HG03342 (cell line): Measurements from ENCODE around the gene SMYD5.

Experiments
- ATAC-seq: cut with Tn5 transposase; IDR thresholded peaks from one replicate; pipeline ENCODE4 v1.9.1; 2021; ENCODE audit warnings: mild to moderate bottlenecking, moderate library complexity; ENCODE audit not compliant: unreplicated experiment

SMYD5 gene

DNA sequence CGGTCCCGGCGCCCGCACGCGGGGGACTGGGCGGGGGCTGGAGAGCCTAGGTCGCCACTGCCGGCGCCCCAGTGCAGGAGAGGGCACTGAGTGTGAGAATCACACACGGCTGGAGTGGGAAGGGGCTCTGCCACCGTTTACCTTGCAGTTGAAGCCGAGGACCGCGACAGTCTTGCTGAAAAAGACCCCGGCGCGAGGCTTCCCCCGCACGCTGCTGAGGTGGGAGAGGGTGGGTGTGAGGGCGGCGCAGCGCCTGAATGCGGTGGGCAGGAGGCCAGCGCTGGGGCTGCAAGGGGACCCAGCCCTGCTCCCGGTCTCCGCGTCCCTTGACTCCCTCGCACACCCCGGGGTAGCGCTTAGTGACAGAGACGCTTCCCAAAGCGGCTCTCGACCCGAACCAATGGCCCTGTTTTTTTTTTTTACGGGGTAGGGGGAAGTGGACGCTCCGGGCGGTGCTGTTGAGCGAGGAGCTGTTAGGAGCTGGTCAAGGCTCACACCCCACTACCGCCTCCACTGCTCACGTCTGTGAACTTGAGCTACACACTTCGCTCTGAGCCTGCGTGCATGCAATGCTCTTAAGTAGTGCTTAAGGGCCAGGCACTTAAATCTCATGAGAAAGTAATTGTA lies 10.9 kb upstream of the SMYD5 start:
- no peak for ATAC-seq

DNA sequence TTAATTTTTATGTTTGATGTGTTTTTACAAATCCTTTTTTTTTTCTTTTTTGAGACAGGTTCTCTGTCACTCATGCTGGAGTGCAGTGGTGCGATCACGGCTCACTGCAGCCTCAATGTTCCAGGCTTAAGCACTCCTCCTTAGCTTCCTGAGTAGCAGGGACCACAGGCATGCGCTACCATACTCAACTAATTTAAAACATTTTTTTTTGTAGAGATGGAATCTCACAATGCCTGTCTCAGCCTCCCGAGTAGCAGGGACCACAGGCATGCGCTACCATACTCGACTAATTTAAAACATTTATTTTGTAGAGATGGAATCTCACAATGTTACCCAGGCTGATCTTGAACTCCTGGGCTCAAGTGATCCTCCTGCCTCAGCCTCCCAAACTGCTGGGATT lies 8.4 kb upstream of the SMYD5 start:
- no peak for ATAC-seq

DNA sequence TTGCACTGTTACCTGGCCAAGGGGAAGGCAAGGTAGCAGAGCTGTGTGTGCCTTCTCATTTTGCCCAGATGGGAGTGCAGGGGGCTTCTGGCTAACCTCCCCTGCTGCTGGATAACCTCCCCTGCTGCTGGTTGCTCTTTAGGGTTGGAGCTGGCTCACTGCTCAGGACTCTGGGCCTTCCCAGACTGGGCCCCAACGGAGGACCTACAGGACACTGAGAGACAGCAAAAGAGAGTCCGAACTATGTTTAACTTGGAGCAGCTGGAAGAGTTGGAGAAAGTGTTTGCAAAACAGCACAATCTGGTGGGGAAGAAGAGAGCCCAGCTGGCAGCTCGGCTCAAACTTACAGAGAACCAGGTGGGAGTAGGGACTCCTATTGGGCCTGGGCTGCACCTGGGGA lies 5.8 kb upstream of the SMYD5 start:
- ATAC-seq = no peak

DNA sequence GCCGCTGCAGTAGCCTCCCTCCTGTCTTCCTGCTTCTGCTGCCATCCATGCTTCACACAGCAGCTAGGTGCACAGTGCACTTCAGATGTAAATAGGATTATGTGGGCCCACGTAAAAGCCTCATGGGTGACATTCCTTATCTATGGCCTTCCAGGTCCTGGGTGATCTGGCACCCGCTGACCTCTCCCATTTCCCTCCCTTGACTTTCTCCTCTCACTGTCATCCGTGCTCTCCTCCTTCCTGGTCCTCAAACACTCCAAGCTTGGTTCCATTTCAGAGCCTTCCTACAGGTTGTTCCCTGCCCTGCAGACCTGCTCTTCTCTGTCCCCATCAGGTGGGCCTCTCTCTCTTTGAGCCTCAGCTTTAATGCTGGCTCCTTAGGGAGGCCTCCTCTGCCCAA lies 4.0 kb upstream of the SMYD5 start:
- ATAC-seq = no peak

DNA sequence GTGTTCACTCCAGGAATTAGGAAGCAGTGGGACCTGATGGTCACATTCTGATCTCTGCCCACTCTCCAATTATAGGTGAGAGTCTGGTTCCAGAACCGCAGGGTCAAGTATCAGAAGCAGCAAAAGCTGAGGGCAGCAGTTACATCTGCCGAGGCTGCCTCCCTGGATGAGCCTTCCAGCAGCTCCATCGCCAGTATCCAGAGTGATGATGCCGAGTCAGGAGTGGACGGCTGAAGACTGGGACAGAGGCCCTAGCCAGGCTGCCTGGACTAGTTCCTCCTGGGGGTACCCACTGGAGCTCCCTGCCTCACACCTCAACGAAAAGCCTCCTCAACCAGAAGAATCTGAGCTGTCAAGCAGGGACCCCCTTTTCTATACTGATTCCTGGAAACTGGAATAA lies 3.3 kb upstream of the SMYD5 start:
- no peak for ATAC-seq

DNA sequence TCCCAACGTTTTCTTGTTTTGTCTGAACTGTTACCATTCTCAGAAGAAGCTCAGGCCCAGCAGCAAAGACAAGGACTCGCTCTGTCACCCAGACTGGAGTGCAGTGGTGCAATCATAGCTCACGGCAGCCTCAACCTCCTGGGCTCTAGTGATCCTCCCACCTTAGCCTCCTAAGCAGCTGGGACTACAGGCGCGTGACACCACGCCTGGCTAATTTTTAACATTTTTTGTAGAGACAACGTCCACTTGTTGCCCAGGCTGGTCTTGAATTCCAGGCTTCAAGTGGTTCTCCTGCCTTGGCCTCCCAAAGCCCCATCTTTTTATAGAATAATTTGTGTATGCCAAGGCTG lies 2.0 kb upstream of the SMYD5 start:
- ATAC-seq = no peak

DNA sequence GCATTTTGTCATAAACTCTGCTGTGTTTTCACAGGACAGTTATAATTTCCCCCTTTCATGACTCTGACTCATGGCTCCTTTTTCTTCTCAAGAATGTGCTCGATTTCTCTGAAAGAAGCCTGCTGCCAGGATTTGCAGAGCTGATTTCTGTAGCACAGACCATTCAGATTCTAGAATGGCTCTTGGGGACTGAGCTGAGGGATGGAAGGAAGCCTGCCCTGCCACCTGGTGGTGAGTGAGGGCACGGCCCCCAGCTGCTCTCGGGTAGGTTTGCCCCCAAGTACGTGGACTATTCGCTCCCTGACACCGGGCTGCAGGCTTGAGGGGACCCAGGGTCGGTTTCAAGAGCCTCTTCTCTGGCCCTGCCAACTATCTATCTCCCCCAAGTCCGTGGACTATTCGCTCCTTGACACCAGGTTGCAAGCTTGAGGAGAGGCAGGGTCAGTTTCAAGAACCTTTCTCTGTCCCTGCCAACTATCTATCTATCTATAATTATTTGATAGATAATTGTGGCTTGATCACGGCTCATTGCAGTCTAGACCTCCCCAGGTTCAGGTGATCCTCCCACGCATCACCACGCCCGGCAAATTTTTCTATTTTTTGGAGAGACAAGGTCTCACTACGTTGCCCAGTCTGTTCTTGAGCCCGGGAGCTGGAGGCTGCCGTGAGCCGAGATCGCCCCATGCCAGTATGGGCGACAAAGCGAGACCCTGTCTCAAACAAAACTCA lies 1.4 kb upstream of the SMYD5 start:
- peak; percentile 77 for ATAC-seq

DNA sequence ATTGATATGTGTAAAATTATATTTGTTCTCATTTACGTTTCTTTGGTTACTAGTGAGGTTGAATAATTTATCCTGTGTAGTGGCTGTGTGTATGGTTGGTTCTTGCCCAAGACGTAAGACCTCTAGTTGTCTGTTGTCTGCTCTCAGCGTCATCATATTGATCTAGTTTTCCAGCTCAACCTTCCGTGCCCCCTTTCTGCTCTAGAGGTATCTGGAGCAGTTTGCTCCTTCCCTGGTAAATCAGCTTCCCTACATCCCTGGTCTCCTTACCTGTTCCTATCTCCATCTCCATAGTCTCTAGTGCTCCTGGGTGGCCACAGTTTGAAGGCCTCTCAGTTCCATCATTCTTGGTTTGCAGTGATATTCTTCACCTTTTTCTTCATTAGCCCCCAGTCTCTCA lies 1.2 kb downstream of the SMYD5 start:
- no peak for ATAC-seq

DNA sequence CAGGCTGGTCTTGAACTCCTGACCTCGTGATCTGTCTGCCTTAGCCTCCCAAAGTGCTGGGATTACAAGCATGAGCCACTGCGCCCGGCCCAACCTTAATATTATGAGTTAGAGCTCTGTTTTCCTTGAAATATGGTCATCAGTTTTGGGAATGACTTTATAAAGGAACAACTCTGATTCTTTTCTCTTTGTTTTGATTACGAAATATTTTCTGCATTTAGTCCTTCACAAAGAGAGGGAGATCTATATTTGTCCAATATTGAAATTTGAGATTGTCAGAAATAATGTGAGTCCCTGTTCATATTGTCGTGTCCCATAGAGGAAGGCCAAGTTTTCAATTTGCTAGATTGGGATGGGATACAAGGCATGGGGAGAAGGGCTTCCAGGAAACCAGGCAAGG lies 3.1 kb downstream of the SMYD5 start:
- no peak for ATAC-seq

DNA sequence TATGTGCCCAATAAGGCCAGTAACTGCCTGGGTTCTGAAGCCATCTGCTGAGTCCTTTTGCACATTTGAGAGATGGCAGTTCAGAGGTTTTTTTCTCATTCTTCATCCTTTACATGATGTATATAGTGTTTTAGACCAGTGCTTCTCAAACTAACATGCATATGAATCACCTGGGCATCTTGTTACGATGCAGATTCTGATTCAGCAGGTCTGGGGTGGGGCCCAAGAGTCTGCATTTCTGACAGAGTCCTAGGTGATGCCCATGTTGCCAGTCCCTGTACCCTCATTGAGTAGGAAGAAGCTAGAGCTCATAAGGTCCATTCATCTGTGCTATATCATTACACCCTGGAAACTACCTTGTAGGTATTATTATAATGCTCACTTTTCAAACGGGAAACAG lies 3.8 kb downstream of the SMYD5 start:
- no peak for ATAC-seq

DNA sequence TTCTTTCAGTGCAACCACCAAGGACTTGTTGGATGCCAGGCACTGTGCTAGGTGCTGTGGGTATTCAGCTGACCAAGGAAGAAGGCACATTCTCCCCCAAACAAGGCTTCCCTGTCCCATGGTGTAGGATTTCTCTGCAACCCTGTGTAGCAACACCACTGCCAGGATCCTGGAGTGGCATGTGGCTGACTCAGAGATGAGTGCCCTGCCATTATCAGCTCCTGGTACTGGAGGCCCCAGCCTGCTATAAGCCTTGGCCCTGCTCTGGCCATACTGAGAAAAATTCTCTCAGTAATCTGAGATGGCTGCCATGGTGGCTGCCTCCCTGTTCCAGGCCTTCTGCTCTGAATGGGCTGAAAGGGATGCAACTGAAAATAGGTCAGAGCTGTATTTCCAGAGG lies 4.3 kb downstream of the SMYD5 start:
- no peak for ATAC-seq

DNA sequence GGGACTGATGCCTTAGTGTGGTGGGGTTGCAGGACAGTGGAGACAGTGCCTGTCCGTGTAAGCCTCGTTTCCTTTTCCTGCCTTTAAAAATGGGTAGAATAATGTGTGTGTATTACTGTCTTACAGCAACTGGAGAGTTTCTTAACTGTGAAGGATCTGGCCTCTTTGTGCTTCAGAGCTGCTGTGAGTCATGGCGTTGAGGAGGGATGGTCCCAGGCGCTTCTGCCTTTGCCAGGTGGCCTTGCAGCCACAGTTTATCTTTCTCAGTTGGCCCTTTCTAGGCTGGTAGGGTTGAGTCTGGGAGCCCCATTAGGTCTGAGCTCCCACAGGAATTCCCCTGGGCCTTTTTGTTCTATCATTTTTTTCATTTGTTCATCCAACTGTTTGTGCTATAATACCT lies 9.8 kb downstream of the SMYD5 start:
- ATAC-seq = no peak

DNA sequence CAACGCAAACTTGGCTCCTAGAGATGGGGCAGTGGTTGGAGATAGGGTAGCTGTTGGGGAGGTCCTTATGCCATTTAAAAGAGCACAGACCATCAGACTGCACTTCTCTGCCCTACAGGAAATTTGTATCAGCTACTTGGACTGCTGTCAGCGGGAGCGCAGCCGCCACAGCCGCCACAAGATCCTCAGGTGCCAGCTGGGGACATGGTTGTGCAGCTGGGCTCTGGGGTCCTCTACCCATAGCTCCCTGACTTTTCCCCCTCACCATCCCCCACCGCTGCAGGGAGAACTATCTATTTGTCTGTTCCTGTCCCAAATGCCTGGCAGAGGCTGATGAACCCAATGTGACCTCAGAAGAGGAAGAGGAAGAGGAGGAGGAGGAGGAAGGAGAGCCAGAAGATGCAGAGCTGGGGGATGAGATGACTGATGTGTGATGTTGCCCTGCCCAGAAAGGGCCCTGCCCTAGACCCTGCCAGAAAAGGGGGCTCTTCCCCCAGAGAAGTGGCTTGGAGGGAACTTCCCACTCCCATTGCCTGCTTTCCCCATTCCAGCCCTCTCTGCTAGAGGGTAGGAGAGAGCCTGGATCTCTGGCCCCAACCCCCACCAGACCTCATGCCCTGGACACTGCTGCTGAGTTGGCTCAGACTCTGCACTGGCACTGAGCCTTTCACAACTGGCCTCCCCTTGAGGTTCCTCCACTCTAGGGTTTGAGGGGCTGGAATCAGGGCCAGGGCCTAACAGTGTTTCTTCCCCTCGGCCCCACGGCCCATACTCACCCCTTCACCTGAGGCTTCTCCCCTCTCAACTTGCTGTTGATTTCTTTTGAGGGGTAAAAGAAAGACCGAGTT lies 11.7 kb downstream of the SMYD5 start:
- ATAC-seq = no peak

DNA sequence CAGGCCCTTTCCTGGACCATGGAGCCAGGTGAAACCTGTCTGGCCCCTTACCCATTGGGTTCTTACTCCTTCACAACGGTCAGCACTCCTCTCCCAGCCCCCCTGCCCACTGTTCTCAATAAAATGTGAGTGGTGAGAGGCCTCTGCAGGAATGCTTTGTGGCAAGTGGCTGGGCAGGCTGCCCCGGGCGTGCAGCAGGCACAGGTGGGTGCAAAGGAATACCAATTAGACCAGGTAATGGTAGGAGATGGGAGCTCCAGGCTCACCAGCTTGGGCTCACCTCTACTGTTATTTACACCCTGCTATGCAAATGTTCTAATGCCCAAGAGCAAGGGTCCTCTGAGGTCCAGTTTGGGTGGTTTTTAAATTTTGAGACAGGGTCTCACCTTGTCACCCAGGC lies 13.0 kb downstream of the SMYD5 start:
- ATAC-seq = no peak

DNA sequence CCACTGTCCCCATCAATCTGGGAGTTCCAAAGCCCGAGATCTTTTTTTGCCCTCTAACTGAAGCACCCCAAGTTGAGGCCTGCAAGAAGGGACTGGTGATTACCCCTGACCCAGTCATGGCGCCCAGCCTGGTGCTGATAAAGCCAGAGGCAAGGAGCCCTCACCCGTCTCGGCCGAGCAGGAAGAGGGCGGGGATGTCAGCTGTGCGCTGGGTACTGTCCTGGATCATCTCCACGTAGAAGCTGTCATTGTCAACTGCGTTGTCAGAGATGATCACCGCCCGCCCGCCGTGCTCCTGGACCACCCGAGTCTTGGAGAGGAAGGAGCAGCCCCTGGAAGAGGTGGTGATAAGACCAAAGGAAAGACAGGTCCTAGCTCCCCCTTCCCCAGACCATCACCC lies 14.6 kb downstream of the SMYD5 start:
- no peak for ATAC-seq

DNA sequence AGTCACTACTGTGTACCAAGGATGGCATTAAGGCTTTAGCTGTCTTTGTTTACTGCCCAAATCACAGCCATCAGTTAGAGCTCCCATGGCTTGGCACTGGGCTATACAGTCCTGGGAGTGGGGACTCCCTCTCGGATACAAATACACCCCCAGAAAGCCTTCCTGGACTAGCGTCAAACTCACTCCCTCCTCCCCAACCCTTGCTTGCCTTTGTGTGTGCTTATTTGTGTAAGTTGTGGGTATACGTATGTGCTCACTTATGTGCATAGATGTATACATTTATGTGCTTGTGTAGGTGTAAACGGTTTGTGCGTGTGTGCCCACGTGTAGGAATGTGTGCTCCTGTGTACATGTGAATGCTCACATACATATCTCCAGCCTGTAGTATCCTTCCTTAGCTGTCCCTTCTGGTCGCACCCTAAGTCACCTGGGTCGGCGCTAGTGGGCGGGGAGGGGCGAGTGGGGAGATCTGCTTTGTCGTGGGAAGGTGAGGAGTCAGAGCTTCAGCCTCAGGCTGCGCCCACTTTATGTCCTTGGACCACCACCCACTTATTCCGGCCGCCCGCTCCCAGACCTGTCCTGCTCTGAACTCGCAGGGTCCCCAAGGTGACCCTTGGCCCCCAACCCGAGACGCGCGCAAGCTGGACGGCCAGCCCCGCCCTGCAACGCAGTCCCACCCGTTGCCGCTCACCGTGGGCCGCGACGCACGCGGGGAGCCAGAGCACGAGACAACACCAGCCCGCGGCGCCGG lies 18.5 kb downstream of the SMYD5 start:
- ATAC-seq = no peak

DNA sequence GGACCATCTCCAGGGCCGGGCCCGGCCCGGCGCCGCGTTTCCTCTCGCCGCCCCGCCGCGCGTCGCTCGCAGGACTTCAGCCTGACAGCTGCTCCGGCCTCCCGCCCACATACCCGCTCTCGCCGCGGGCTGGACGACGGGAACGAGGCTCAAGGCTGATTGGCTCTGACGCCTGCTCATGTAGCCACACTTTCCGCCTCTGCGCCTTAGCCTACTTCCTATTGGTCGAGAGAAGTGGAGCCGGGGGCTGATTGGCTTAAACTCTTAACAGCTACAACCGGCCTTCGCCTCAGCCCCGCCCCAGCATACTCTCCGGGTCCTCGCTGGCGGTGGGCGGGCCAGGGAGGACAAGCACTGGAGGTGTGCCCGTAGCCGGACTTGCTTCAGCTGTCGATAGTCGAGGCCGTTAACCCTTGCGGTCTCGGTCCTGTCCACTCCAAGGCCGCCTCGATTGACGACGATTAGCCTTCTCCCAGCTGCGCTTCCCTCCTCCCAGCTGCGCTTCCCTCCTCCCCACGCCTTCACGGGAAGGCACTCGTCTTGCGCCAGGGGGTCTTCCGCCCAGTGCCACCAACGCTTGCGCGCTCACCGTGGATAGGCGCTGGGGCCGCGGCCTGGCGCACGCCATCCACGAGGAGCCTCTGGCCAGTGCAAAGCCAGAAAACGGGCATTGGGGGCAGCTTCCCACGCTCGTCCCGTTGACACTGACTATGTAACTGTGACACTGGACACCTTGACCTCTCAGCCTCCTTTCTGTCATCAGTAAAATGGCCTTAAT lies 19.3 kb downstream of the SMYD5 start, which contains the start of gene PRADC1:
TSS of gene PRADC1 (minus strand) at position 86 of the 778 bp plus-strand sequence. CDS start at position 7, 79 bp downstream.
- ATAC-seq = peak; percentile 91

DNA sequence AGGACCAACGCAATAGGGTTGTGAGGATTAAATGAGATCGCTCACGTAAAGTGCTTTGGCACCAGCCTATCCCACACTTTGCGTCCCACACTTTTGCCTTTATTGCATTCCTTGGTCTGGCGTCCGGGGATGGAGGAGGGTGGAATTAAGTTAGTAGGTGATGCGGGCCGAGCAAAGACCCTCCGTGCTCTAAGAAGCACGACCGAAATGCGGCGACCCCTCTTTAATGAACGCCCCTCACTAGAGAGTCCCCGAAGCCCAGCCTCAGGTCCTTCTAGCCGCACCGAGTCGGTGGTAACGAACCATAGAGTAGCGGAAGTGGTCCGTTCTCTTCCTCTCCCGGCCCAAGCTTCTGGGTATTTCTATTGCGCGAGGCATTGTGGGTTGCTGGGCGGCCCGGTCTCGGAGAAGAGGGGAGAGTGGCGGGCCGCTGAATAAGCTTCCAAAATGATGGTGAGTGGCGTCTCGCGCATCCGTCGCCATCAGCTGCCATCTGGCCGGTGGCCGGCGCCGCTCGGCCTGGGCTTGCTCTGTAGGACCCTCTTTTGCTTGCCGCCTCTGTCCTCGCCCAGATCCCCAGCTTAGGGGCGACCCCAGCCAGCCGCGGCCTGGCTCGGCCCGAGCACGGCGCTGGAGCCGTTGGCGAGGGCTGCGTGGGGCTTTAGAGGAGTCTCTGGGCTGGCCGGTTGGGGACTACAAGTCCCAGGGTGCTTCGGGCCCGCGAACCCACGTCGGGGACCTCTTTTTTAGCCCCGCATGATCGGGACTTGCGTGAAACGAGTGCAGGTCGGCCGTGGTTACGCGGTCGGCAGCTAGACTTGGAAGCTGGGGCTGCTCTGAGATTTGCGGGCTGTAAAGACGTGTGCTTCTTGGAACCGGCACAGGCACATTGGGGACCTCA lies 20.1 kb downstream of the SMYD5 start, which contains the start of gene CCT7:
TSS of gene CCT7 (plus strand) at position 377 of the 901 bp plus-strand sequence. CDS start at position 448, 71 bp downstream.
- peak; percentile 56 for ATAC-seq

DNA sequence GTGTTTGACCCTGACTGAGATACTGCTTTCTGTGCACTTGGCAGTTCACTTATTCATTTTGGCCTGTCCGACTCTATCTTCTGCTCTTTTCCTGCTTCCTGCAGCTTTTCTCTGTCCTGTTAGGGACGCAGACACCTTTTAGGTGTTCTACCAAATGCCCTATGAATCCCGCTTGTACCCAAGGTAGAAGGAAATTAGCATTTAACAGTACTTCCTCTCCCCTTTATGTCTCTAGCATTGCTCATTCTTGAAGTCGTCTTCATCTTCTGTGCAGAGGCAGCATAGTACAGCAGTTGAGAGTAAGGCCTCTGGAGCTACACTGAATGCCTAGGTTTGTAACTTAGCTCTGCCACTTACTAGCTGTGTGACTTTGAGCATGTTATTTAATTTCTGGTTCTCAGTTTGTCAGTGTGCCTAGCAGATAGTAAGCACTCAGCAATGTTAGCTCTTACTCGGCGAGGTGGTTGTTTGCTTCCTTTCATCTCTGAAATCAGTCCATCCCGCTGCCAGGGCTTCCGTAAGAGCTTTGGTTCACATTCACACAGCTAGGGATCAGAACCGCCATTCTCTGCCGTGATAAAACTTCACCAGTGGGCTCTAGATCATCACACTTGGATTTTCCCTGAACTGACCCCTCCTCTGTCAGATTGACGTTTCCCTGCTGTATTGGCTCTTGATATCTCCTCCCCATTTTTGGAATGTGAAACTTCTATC lies 21.4 kb downstream of the SMYD5 start:
- no peak for ATAC-seq
